HCT116 (cell line): ENCODE measurements around the gene DCDC2. TPM values are rescaled to one million over a fixed set of nuclear protein-coding genes. Genes with fewer than 3 reads are reported as not detected.

Experiments
- ATAC-seq: fragments of 200-7000 bp; cut with Tn5 transposase; 2 replicates; pipeline ENCODE4 v1.9.1; 2020; ENCODE audit warnings: mild to moderate bottlenecking, moderate library complexity
- BruUV-seq: library from RNA; stranded (reverse); fragments of 400-500 nt; replicated peaks from 2 replicates; lab custom pipeline; 2021; lab: Mats Ljungman, UMichigan
- CTCF ChIA-PET: fragments of 300-600 bp; sonication (Branson Sonifier 250); formaldehyde crosslinking; loops from one replicate; lab custom pipeline; 2021; ENCODE audit warnings: antibody characterized with exemption; lab: Charles Lee
- POLR2A ChIA-PET: fragments of 300-600, 350-600 bp; sonication (Branson Sonifier 250); formaldehyde crosslinking; loops from one replicate; lab custom pipeline; 2021; ENCODE audit warnings: antibody characterized with exemption; lab: Charles Lee
- RAD21 ChIA-PET, 2 experiments: fragments of 300-600 bp; sonication (Branson Sonifier 250); formaldehyde crosslinking; loops; one replicate each; lab custom pipeline; 2023; ENCODE audit warnings: low total read pairs in 2 of 2; ENCODE audit not compliant: uncharacterized antibody in 2 of 2, unreplicated experiment in 2 of 2, low non-redundant PET in 1 of 2; lab: Charles Lee
- DNase-seq: peaks from one replicate; pipeline ENCODE4 v3.0.0-alpha.2; 2010; ENCODE audit warnings: low read depth, low spot score
- H2AFZ ChIP-seq: fragments of 200-600 bp; shearing (Covaris generic), sonication (generic); 2 replicates; pipeline ENCODE4 v1.6.1; 2017; ENCODE audit warnings: low read depth, mixed run types, mixed read lengths, antibody characterized with exemption, low read length; ENCODE audit not compliant: poor library complexity, severe bottlenecking
- H3K27ac ChIP-seq: 2 replicates; pipeline ENCODE4 v1.5.1; 2012; ENCODE audit warnings: low read depth, low read length
- H3K27me3 ChIP-seq: fragments of 200-600 bp; sonication (generic); 2 replicates; pipeline ENCODE4 v1.6.1; 2016; ENCODE audit warnings: mixed run types, low read length, mixed read lengths; ENCODE audit not compliant: insufficient read depth
- H3K36me3 ChIP-seq, 2 experiments: fragments of 200-500 bp in 1 of 2; fragments of 200-600 bp in 1 of 2; sonication (Bioruptor generic) in 1 of 2; sonication (generic) in 1 of 2; 2 replicates each; pipeline versions ENCODE4 v1.5.1 to v1.6.1; 2014 to 2016; ENCODE audit warnings: low read length in 2 of 2, inconsistent platforms in 1 of 2, mixed read lengths in 1 of 2, mixed run types in 1 of 2; ENCODE audit not compliant: insufficient read depth in 2 of 2, control insufficient read depth in 1 of 2
- H3K4me1 ChIP-seq, 2 experiments: fragments of 200-600 bp in 1 of 2; sonication (generic) in 1 of 2; 2 replicates each; pipeline versions ENCODE4 v1.5.1 to v1.6.1; 2012 to 2017; ENCODE audit warnings: low read length in 2 of 2, inconsistent platforms in 1 of 2, mild to moderate bottlenecking in 1 of 2, mixed read lengths in 1 of 2, mixed run types in 1 of 2, moderate library complexity in 1 of 2; ENCODE audit not compliant: insufficient read depth in 2 of 2, control insufficient read depth in 1 of 2
- H3K4me2 ChIP-seq: fragments of 200-600 bp; sonication (generic); 2 replicates; pipeline ENCODE4 v1.6.1; 2017; ENCODE audit warnings: mixed run types, low read length, mixed read lengths
- H3K4me3 ChIP-seq, 2 experiments: fragments of 200-600 bp in 1 of 2; sonication (generic) in 1 of 2; replicated peaks in 1 of 2; 2 replicates each; pipeline ENCODE4 v1.5.1; 2011 to 2016; ENCODE audit warnings: low read length in 2 of 2, control low read depth in 1 of 2, low read depth in 1 of 2, mild to moderate bottlenecking in 1 of 2, mixed read lengths in 1 of 2, mixed run types in 1 of 2
- H3K79me2 ChIP-seq: fragments of 200-600 bp; sonication (generic); 2 replicates; pipeline ENCODE4 v1.6.1; 2017; ENCODE audit warnings: mild to moderate bottlenecking, mixed run types, low read length, moderate library complexity, mixed read lengths; ENCODE audit not compliant: insufficient read depth
- H3K9ac ChIP-seq: fragments of 200-600 bp; sonication (generic); 2 replicates; pipeline ENCODE4 v1.6.1; 2016; ENCODE audit warnings: low read length, mixed read lengths
- H3K9me2 ChIP-seq: fragments of 200-600 bp; sonication (generic), shearing (Covaris generic); 2 replicates; pipeline ENCODE4 v1.6.1; 2017; ENCODE audit warnings: mixed run types, mild to moderate bottlenecking, moderate library complexity; ENCODE audit not compliant: insufficient read depth
- H3K9me3 ChIP-seq, 2 experiments: fragments of 200-500 bp in 1 of 2; fragments of 200-600 bp in 1 of 2; sonication (Bioruptor generic) in 1 of 2; sonication (generic) in 1 of 2; 2 replicates each; pipeline ENCODE4 v1.6.1; 2014 to 2017; ENCODE audit warnings: low read length in 2 of 2, mixed read lengths in 2 of 2, inconsistent platforms in 1 of 2, low read depth in 1 of 2, mild to moderate bottlenecking in 1 of 2, mixed run types in 1 of 2, moderate library complexity in 1 of 2; ENCODE audit not compliant: control insufficient read depth in 1 of 2, insufficient read depth in 1 of 2
- H4K20me1 ChIP-seq: fragments of 200-600 bp; sonication (generic), shearing (Covaris generic); 2 replicates; pipeline ENCODE4 v1.6.1; 2017; ENCODE audit warnings: mixed run types, mild to moderate bottlenecking, moderate library complexity; ENCODE audit not compliant: insufficient read depth
- ATF3 ChIP-seq: IDR thresholded peaks from 2 replicates; pipeline ENCODE4 v1.6.1; 2012
- CBX3 ChIP-seq: IDR thresholded peaks from 2 replicates; pipeline ENCODE4 v1.6.1; 2012; ENCODE audit warnings: low read depth
- CEBPB ChIP-seq: IDR thresholded peaks from 2 replicates; pipeline ENCODE4 v1.6.1; 2012; ENCODE audit warnings: low read depth
- CTCF ChIP-seq, 3 experiments: fragments of 200-600 bp in 1 of 3; sonication (generic) in 1 of 3; IDR thresholded peaks in 2 of 3; conservative IDR thresholded peaks in 1 of 3; 2 replicates each; pipeline ENCODE4 v1.5.1; 2012 to 2017; ENCODE audit warnings: low read depth in 2 of 3, low read length in 2 of 3, antibody characterized with exemption in 1 of 3, borderline replicate concordance in 1 of 3, control low read depth in 1 of 3, mild to moderate bottlenecking in 1 of 3, mixed read lengths in 1 of 3, mixed run types in 1 of 3, moderate library complexity in 1 of 3; ENCODE audit not compliant: insufficient read depth in 1 of 3
- EZH2phosphoT487 ChIP-seq: fragments of 200-600 bp; IDR thresholded peaks from 2 replicates; pipeline ENCODE4 v1.6.1; 2018; ENCODE audit warnings: antibody characterized with exemption, borderline replicate concordance
- FOSL1 ChIP-seq: IDR thresholded peaks from 2 replicates; pipeline ENCODE4 v1.6.1; 2012; ENCODE audit warnings: low read depth
- JUND ChIP-seq: IDR thresholded peaks from 2 replicates; pipeline ENCODE4 v1.6.1; 2012
- MAX ChIP-seq: IDR thresholded peaks from 2 replicates; pipeline ENCODE4 v1.6.1; 2012
- POLR2A ChIP-seq: IDR thresholded peaks from 2 replicates; pipeline ENCODE4 v1.7.0; 2011; ENCODE audit warnings: borderline replicate concordance; ENCODE audit not compliant: insufficient read depth, insufficient read length; ENCODE audit errors: extremely low read depth
- RAD21 ChIP-seq: IDR thresholded peaks from 2 replicates; pipeline ENCODE4 v1.6.1; 2012; ENCODE audit warnings: low read depth, mild to moderate bottlenecking
- REST ChIP-seq: IDR thresholded peaks from 2 replicates; pipeline ENCODE4 v1.6.1; 2012; ENCODE audit warnings: low read depth
- SIN3A ChIP-seq: IDR thresholded peaks from 2 replicates; pipeline ENCODE4 v1.6.1; 2012; ENCODE audit warnings: low read depth
- ZFX ChIP-seq: fragments of 450-650 bp; IDR thresholded peaks from 2 replicates; pipeline ENCODE4 v1.6.1; 2017
- intact Hi-C: fragments of 100-400 bp; cut with micrococcal nuclease; formaldehyde crosslinking; loops from 2 replicates; pipeline ENCODE4 v1.10.0; 2022
- total RNA-seq: library from RNA; stranded (reverse); gene quantifications from one replicate; pipeline ENCODE4 v1.2.1, GENCODE V29; 2021; ENCODE audit not compliant: unreplicated experiment
- TF ChIP-seq, protein P1 (sequence below): IDR thresholded peaks from 2 replicates; pipeline ENCODE4 v1.6.1; 2011; ENCODE audit warnings: mild to moderate bottlenecking, low read length, moderate library complexity; ENCODE audit not compliant: insufficient replicate concordance; ENCODE audit errors: extremely low read depth

Gene DCDC2
- total RNA-seq, 1 experiment from 2014 or later: 0.17 TPM

DNA sequence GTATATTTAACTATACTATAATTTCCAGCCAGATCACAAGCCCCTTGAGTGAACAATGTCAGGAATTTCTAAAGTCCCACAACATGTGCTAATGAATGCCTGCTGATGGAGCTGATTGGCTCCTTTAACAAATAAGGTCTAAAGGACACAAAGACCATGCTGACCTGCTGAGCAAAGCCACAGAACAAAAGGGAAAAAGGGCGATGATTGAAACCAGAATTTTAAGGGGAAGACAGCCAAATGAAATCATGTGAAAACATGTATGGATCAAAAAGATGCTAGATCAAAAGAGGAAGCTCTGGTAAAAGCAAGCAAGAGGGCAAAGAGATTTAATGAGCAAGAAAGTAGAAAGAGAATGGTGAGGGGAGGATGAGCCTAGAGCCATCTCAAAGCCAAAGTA lies 105.6 kb downstream of the DCDC2 start:
- BruUV-seq: no TSS peak
- H3K9ac ChIP-seq: no peak overlapping the region

More for the DNA sequence above, 105.6 kb downstream of the DCDC2 start:
- ChIA-PET POLR2A (no interaction called here), RAD21 (no interaction called here), CTCF (interaction anchor here (1.9 kb wide), 1 partner anchor 22 kb away, joined by 6 read pairs; no protein-coding TSS in a partner anchor)
- Histone ChIP-seq H3K4me1 (no peaks in the 10 kb centered on the region), H3K4me2 (no peak overlapping the region), H3K4me3 (no peak overlapping the region), H3K27ac (no peak overlapping the region), H3K9me2 (no peaks in the 10 kb centered on the region), H3K36me3 (no peaks in the 10 kb centered on the region), H3K27me3 (no peaks in the 10 kb centered on the region), H3K9me3 (no peaks in the 10 kb centered on the region), H2AFZ (no peak overlapping the region), H4K20me1 (no peaks in the 10 kb centered on the region), H3K79me2 (no peaks in the 10 kb centered on the region)
- DNase-seq (no peak), ATAC-seq (no peak)
- TF ChIP-seq FOSL1 (no peak), CEBPB (no peak), POLR2A (no peak), MAX (no peak), RAD21 (no peak), ZFX (no peak), SIN3A (no peak), JUND (no peak), CBX3 (no peak), EZH2phosphoT487 (no peak), CTCF (IDR thresholded peaks at IDR 0.05 in 2 of 3, conservative IDR thresholded peaks at IDR 0.05 in 1 of 3; ENCODE audit: borderline replicate concordance in 1 of 3, insufficient read depth in 1 of 3, low read depth in 2 of 3, low read length in 2 of 3) (no peak), REST (no peak), ATF3 (no peak)
- TF ChIP-seq, protein P1, sequence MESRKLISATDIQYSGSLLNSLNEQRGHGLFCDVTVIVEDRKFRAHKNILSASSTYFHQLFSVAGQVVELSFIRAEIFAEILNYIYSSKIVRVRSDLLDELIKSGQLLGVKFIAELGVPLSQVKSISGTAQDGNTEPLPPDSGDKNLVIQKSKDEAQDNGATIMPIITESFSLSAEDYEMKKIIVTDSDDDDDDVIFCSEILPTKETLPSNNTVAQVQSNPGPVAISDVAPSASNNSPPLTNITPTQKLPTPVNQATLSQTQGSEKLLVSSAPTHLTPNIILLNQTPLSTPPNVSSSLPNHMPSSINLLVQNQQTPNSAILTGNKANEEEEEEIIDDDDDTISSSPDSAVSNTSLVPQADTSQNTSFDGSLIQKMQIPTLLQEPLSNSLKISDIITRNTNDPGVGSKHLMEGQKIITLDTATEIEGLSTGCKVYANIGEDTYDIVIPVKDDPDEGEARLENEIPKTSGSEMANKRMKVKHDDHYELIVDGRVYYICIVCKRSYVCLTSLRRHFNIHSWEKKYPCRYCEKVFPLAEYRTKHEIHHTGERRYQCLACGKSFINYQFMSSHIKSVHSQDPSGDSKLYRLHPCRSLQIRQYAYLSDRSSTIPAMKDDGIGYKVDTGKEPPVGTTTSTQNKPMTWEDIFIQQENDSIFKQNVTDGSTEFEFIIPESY: no peak
- intact Hi-C loops: no loop called here
